Ishikawa (cell line): ENCODE data around the gene KIAA1671.
A peak's percentile ranks its signal among the peaks of the same experiment; 100 is the strongest.

ENCODE experiments used
- CEBPB ChIP-seq: IDR thresholded peaks from 2 replicates; pipeline ENCODE4 v1.6.1; 2012
- CREB1 ChIP-seq: IDR thresholded peaks from 2 replicates; pipeline ENCODE4 v1.6.1; 2012; ENCODE audit warnings: low read depth
- EGR1 ChIP-seq: IDR thresholded peaks from 2 replicates; pipeline ENCODE4 v1.6.1; 2012
- EP300 ChIP-seq: IDR thresholded peaks from 2 replicates; pipeline ENCODE4 v1.6.1; 2012; ENCODE audit warnings: borderline replicate concordance
- FOXM1 ChIP-seq: IDR thresholded peaks from 2 replicates; pipeline ENCODE4 v1.6.1; 2012; ENCODE audit warnings: low read depth, borderline replicate concordance
- NFIC ChIP-seq: IDR thresholded peaks from 2 replicates; pipeline ENCODE4 v1.6.1; 2012
- RAD21 ChIP-seq: IDR thresholded peaks from 2 replicates; pipeline ENCODE4 v1.6.1; 2012; ENCODE audit warnings: low read depth
- TAF1 ChIP-seq: IDR thresholded peaks from 2 replicates; pipeline ENCODE4 v1.6.1; 2012; ENCODE audit warnings: low read depth, mild to moderate bottlenecking
- TCF12 ChIP-seq: IDR thresholded peaks from 2 replicates; pipeline ENCODE4 v1.6.1; 2012; ENCODE audit warnings: low read depth
- TEAD4 ChIP-seq: IDR thresholded peaks from 2 replicates; pipeline ENCODE4 v1.6.1; 2012
- YY1 ChIP-seq: IDR thresholded peaks from 2 replicates; pipeline ENCODE4 v1.6.1; 2012; ENCODE audit warnings: low read depth
- ZBTB7A ChIP-seq: IDR thresholded peaks from 2 replicates; pipeline ENCODE4 v1.6.1; 2012; ENCODE audit warnings: low read depth
- TF ChIP-seq, protein P1 (sequence below): IDR thresholded peaks from 2 replicates; pipeline ENCODE4 v1.6.1; 2012
- TF ChIP-seq, protein P2 (sequence below): IDR thresholded peaks from 2 replicates; pipeline ENCODE4 v1.6.1; 2012; ENCODE audit warnings: low read depth, mild to moderate bottlenecking
- TF ChIP-seq, protein P3 (sequence below): IDR thresholded peaks from 2 replicates; pipeline ENCODE4 v1.6.1; 2012

Gene KIAA1671

DNA sequence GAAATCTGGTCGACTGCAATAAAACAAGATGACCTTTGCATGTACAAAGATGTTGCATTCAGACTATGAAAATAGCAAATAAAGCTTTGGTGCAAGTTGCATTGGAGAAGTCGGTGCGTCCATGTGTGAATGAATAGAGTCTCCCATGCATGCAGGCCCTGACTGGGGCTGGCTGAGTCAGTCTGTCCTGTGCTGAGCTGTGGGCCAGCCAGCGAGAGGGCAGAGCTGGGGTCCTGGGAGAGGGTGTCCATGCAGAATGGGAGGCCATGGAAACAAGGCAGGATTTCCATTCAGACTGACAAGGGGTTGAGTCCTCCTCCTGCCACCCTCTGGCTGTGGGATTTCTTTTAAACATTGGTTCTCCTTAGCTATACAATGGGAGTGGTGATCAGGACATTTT, 244.8 kb downstream of the KIAA1671 start:
- TF ChIP-seq NFIC = no peak
- TF ChIP-seq, protein P1, sequence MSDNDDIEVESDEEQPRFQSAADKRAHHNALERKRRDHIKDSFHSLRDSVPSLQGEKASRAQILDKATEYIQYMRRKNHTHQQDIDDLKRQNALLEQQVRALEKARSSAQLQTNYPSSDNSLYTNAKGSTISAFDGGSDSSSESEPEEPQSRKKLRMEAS = no peak
- TF ChIP-seq YY1 = no peak
- TF ChIP-seq, protein P2, sequence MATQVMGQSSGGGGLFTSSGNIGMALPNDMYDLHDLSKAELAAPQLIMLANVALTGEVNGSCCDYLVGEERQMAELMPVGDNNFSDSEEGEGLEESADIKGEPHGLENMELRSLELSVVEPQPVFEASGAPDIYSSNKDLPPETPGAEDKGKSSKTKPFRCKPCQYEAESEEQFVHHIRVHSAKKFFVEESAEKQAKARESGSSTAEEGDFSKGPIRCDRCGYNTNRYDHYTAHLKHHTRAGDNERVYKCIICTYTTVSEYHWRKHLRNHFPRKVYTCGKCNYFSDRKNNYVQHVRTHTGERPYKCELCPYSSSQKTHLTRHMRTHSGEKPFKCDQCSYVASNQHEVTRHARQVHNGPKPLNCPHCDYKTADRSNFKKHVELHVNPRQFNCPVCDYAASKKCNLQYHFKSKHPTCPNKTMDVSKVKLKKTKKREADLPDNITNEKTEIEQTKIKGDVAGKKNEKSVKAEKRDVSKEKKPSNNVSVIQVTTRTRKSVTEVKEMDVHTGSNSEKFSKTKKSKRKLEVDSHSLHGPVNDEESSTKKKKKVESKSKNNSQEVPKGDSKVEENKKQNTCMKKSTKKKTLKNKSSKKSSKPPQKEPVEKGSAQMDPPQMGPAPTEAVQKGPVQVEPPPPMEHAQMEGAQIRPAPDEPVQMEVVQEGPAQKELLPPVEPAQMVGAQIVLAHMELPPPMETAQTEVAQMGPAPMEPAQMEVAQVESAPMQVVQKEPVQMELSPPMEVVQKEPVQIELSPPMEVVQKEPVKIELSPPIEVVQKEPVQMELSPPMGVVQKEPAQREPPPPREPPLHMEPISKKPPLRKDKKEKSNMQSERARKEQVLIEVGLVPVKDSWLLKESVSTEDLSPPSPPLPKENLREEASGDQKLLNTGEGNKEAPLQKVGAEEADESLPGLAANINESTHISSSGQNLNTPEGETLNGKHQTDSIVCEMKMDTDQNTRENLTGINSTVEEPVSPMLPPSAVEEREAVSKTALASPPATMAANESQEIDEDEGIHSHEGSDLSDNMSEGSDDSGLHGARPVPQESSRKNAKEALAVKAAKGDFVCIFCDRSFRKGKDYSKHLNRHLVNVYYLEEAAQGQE = no peak
- TF ChIP-seq, protein P3, sequence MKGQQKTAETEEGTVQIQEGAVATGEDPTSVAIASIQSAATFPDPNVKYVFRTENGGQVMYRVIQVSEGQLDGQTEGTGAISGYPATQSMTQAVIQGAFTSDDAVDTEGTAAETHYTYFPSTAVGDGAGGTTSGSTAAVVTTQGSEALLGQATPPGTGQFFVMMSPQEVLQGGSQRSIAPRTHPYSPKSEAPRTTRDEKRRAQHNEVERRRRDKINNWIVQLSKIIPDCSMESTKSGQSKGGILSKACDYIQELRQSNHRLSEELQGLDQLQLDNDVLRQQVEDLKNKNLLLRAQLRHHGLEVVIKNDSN = no peak
- no peak for TF ChIP-seq CEBPB
- no peak for TF ChIP-seq FOXM1
- no peak for TF ChIP-seq CREB1
- no peak for TF ChIP-seq ZBTB7A
- no peak for TF ChIP-seq EGR1
- TF ChIP-seq RAD21 = no peak
- TF ChIP-seq TAF1 = no peak
- no peak for TF ChIP-seq EP300
- no peak for TF ChIP-seq TCF12

DNA sequence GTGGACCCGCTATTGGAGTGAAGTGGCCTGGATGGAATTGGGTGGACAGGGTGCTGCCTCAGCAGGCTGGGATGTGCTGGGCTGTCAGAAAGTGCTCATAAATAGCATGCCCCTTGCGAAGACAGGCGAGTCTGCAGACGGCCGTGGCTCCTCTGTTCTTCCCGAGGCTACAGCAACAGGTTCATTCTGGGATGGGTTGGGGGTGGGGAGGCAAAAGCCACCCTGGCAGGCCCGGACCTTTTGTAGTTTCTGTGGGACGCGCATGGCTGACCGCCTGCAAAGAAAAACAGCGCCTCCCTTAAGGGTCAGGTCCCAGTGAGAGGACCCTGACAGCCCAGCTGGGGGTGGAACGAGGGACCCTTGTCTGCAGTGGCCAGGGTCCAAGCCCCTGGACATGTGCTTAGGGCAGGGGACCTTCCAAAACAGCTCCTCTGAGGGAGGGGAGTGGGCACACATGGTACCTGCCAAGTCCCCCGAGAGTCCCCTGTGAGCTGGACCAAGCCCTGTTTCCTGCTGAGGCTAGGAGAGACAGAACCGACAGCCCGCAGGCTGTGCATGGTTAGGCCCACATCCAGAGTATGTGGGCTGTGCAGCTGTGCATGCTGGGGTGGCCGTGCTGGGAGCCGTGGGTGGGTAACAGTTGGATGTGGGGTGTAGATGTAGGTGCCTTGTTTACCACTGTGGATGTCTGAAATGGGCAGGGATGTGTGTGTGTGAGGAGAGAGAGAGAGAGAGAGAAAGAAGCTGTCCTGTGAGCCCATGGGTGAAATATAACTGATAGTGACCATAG, 247.4 kb downstream of the KIAA1671 start, which contains the start of gene CRYBB3:
Gene CRYBB3 (plus strand): TSS at position 128 of the 790 bp plus-strand sequence. CDS start 1,539 bp downstream, outside the sequence.
- TF ChIP-seq CEBPB (no peak), FOXM1 (no peak), TEAD4 (no peak), RAD21 (no peak), NFIC (no peak), EP300 (no peak), YY1 (no peak), EGR1 (no peak), TAF1 (no peak), ZBTB7A (no peak), TCF12 (no peak)
- TF ChIP-seq, protein P1 = no peak
- TF ChIP-seq, protein P3 = no peak

DNA sequence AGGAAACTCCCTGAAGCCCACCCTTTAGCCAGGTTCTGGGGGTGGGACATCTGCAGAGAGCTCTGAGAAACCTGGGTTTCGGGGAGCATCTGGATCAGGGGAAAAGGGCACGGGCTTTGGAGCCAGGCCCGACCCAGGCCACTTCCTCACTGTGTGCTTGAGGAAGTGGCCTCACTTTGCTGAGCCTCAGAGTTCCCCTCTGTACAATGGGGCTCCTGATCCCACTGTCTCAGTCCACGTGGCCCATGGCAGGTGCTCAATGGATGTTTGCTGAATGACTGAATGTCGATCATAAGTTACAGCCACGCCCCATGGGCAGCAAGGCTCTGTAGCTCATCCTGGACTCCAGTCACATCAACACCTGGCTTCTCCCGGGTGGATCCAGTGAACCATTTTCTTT, 248.5 kb downstream of the KIAA1671 start:
- TF ChIP-seq TAF1 (no peak), TCF12 (no peak)
- TF ChIP-seq, protein P1 = no peak

DNA sequence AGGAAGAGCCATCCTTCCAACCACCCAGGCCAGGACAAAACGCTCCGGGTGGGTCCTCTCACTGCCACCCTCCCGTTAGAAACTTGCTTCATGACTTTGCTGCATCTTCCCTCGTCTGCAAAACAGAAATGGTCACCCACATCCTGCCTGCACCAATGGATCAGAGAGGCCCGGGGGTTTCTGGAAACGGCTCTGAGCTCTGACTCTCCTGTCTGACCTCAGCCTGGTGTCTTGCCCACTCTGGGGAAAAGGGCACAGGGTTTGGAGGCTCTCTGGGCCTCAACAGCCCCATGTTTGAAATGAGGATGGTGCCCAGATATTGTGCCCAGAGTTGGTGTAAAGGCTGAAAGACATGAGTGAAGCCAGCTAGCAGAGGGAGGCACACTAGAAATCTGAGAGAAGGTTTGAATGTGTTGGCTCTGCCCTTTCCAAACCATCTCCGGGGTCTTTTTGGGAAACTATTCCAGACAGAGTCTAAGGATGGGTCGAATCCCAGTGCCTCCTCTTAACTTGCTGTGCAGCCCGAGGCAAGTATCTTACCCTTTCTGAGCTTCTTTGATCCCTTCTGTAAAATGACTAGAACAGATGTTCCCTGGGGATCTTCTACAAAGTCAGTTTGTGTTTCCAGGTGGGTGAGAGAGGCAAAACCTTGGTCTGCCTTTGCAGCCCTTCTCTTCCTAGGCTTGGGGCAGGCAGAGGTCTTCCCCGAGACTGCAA, 249.2 kb downstream of the KIAA1671 start:
- TF ChIP-seq, protein P3 = no peak

DNA sequence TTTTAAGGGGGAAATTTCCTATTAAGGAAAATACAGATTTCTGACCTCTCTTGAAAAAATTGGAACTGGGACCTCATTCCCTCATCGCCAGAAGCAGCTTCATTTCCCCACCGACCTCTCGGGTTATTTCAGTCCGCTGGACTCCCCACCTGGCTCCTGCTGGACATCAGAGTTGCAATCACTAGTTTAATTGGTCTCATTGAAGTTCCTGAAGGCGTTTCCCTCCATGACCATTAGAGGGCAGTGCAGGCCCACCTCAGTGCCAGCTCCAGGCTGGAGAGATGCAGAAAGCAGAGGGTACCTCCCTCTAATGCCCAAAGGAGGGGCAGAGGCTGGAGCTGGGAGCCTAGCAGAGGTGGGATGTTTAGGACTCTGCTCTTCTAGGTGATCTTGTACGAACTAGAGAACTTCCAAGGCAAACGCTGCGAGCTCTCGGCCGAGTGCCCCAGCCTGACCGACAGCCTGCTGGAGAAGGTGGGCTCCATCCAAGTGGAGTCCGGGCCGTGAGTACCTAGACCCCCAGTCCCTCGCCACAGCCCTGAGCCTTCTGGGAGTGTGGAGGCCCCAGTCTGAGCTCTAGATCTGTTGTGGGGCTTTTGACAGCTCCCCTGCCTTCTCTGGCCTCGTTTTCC, 249.9 kb downstream of the KIAA1671 start:
- TF ChIP-seq TCF12 = no peak
- peak; percentile 76 for TF ChIP-seq RAD21
- no peak for TF ChIP-seq FOXM1

DNA sequence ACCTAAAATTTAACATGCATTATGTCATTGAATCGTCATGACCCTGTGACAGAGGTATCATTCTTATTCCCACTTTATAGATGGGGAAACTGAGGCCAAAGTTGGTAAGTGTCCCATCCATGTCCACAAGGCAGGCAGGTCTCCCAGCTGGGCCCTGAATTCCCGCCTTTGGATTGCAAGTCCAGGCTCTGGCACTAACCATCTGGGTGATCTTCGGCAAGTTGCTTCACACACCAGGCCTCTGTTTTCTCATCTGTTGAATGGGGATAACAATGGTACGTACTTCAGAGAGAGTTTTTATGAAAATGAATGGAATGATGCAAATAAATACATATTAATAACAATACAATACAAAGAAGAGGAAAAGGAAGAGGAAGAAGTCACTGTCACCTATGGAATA, 250.6 kb downstream of the KIAA1671 start:
- TF ChIP-seq FOXM1 (no peak), ZBTB7A (no peak), NFIC (no peak), TEAD4 (no peak), TCF12 (no peak), EGR1 (no peak), CREB1 (no peak), YY1 (no peak), EP300 (no peak)
- TF ChIP-seq, protein P1 = no peak
- TF ChIP-seq, protein P2 = no peak
